ENCODE measurements around the gene FAM228B. TPM values are rescaled to one million over a fixed set of nuclear protein-coding genes. Genes with fewer than 3 reads are reported as not detected.
A peak's percentile ranks its signal among the peaks of the same experiment; 100 is the strongest.

FAM228B gene
- total and polyA plus RNA-seq, 9 of the 15 experiments (the other 6 are each of a cell fraction or from before 2014, with no cell fraction given), result 1.1 to 3.7 (median 2.6) TPM

GRCh38 chr2:24075259-24075658 lies 48.0 kb upstream of the FAM228B start (continued):
- TF ChIP-seq, protein P1, sequence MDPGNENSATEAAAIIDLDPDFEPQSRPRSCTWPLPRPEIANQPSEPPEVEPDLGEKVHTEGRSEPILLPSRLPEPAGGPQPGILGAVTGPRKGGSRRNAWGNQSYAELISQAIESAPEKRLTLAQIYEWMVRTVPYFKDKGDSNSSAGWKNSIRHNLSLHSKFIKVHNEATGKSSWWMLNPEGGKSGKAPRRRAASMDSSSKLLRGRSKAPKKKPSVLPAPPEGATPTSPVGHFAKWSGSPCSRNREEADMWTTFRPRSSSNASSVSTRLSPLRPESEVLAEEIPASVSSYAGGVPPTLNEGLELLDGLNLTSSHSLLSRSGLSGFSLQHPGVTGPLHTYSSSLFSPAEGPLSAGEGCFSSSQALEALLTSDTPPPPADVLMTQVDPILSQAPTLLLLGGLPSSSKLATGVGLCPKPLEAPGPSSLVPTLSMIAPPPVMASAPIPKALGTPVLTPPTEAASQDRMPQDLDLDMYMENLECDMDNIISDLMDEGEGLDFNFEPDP (CRISPR knock-in tag; IDR thresholded peaks at IDR 0.05), result no peak

DNA sequence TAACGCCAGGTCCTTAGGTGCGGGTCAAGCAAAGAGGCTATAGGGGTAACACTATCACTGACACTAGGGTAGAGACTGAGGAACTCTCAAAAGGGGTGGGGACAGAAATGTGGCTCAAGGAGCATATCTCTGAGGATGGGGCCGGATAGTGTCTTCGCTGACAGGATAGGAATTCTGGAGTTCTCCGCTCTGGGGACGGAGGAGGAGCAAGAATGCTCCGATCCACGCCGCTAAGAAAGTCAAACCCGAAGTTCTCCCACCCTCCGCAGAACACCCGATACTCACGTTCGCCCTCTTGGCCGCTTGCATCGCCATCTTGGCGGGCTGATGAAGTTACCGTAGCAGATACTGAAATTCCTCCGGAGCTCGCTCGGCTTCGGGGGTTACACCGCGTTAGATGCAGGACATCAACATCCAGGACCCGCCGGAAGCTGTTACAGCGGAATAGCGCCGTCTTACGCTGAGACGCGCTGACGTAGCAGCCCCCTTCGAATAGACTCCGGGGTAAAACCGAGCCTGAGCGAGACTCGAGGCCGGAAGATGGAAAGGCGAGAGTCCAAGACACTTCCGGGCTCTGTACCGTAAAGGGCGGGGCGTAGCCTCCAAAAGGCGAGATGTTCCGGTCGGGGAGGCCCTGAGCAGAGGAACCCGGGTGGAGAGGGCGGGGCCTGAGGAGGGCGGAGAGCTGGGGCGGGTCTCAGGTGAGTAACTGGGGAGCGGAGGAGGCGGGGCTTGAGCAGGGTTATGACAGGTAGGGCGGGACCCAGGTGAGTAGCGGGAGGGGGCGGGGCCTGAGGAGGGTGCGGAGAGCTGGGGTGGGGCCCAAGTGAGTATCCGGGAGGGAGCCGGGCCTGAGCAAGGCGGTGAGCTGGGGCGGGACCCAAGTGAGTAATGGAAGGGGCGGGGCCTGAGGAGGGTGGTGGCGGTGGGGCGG lies 47.1 kb upstream of the FAM228B start, which contains the start of gene SF3B6:
SF3B6 (minus strand) TSS at position 412 of the 934 bp plus-strand sequence; CDS start at position 315, 97 bp downstream.
- FAIRE-seq (peak; percentile 98), ATAC-seq (peak; percentile 94), DNase-seq (ENCODE audit: extremely low read depth in 1 of 4, low spot score in 3 of 4) (peak; percentile 94 to 100 (median 96))
- Histone ChIP-seq H3K4me1 (replicated peaks in 1 of 2; ENCODE audit: control insufficient read depth in 2 of 2, insufficient read depth in 2 of 2, low read length in 2 of 2) (peaks cover 9 to 15% of the 10 kb centered on the region in 2 experiments; a peak in 4 of 5 replicates), H3K4me3 (peak within 1 kb of the TSS; percentile 58), H3K27me3 (ENCODE audit: control insufficient read depth in 2 of 2, insufficient read depth in 2 of 2, low read length in 2 of 2) (no peaks in the 10 kb centered on the region), H3K79me2 (ENCODE audit: control insufficient read depth, insufficient read depth, low read length) (peaks cover 45% of the 10 kb centered on the region), H3K27ac (ENCODE audit: extremely low read depth, low read depth, low read length) (peak within 1 kb of the TSS; percentile 75), H3K9ac (ENCODE audit: insufficient read depth in 1 of 2, low read depth in 2 of 2, low read length in 2 of 2) (peak within 1 kb of the TSS; percentile 78 to 92), H4K20me1 (replicated peaks; ENCODE audit: control insufficient read depth, insufficient read depth, low read length) (no peaks in the 10 kb centered on the region), H3K4me2 (ENCODE audit: insufficient read depth, low read length) (peak within 1 kb of the TSS; percentile 99), H2AFZ (ENCODE audit: low read depth, low read length) (peak within 1 kb of the TSS; percentile 82), H3K9me1 (ENCODE audit: control insufficient read depth, insufficient read depth, low read length) (no peaks in the 10 kb centered on the region), H3K9me3 (replicated peaks; ENCODE audit: control insufficient read depth, insufficient read depth, low read depth, low read length) (no peaks in the 10 kb centered on the region), H3K36me3 (ENCODE audit: control insufficient read depth, insufficient read depth, low read length) (peaks cover 36% of the 10 kb centered on the region)
- WGBS (ENCODE audit: insufficient coverage, low coverage, missing lambda C conversion rate), result under 1% methylated on average over 51 of the region's 64 CpGs
- in situ Hi-C loops (cut with MboI), result no loop called here
- POLR2A ChIA-PET, result interaction anchor here (0.5 to 1.9 kb wide), 12 partner anchors 8 to 151 kb away, joined by 3 to 16 read pairs (median 7); partner anchors contain the start of genes ATAD2B, MFSD2B, TP53I3 and WDCP
- intact Hi-C loops (cut with micrococcal nuclease), result loop anchor here (1.0 to 2.0 kb wide), 3 partner anchors 29 to 149 kb away; partner anchors contain the start of genes ATAD2B and WDCP
- CTCF ChIA-PET (ENCODE audit: low intra/inter-chr PET ratio), result no interaction called here
- BruUV-seq (replicated peaks), result TSS peak; percentile 66
- TF ChIP-seq CREB3 (tag; conservative IDR thresholded peaks at IDR 0.05; ENCODE audit: low read depth), result 0 out of 2 replicates have a peak, but pooled peaks have one; percentile 54
- TF ChIP-seq, protein P2, sequence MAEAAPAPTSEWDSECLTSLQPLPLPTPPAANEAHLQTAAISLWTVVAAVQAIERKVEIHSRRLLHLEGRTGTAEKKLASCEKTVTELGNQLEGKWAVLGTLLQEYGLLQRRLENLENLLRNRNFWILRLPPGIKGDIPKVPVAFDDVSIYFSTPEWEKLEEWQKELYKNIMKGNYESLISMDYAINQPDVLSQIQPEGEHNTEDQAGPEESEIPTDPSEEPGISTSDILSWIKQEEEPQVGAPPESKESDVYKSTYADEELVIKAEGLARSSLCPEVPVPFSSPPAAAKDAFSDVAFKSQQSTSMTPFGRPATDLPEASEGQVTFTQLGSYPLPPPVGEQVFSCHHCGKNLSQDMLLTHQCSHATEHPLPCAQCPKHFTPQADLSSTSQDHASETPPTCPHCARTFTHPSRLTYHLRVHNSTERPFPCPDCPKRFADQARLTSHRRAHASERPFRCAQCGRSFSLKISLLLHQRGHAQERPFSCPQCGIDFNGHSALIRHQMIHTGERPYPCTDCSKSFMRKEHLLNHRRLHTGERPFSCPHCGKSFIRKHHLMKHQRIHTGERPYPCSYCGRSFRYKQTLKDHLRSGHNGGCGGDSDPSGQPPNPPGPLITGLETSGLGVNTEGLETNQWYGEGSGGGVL (CRISPR knock-in tag; IDR thresholded peaks at IDR 0.05), result no peak
- TF ChIP-seq NR2F6 (CRISPR knock-in tag; IDR thresholded peaks at IDR 0.05), result no peak
- no peak for TF ChIP-seq CEBPG (CRISPR knock-in tag; IDR thresholded peaks at IDR 0.05)
- no peak for TF ChIP-seq CEBPG (tag; conservative IDR thresholded peaks at IDR 0.05 in 1 of 2, IDR thresholded peaks at IDR 0.05 in 1 of 2)
- TF ChIP-seq ZKSCAN3 (CRISPR knock-in tag; IDR thresholded peaks at IDR 0.05), result no peak
- TF ChIP-seq NR2C1 (IDR thresholded peaks at IDR 0.05), result peak; percentile 97
- peak; percentile 99 for TF ChIP-seq NR2C1 (tag; IDR thresholded peaks at IDR 0.05)
- peak; percentile 91 for TF ChIP-seq ATF1 (CRISPR knock-in tag; IDR thresholded peaks at IDR 0.05)
- TF ChIP-seq ATF1 (tag; IDR thresholded peaks at IDR 0.05), result peak; percentile 99
- peak; percentile 82 for TF ChIP-seq NFIC (IDR thresholded peaks at IDR 0.05)
- TF ChIP-seq ZNF12 (CRISPR knock-in tag; IDR thresholded peaks at IDR 0.05), result no peak
- no peak for TF ChIP-seq ZNF586 (CRISPR knock-in tag; conservative IDR thresholded peaks at IDR 0.05)
- TF ChIP-seq ZNF445 (CRISPR knock-in tag; IDR thresholded peaks at IDR 0.05; ENCODE audit: low read depth), result no peak
